CD4-positive, alpha-beta T cell treated with Interleukin-2 at 100 ng/mL for 4 hours (primary cell): Measurements from ENCODE around the gene FHL3.
"Not testable (repeated sequence)": the region's sequence is repeated elsewhere in the genome, so short reads cannot be mapped to it uniquely, and the experiment has no call there.

ENCODE experiments used
- DNase-seq: peaks from one replicate; pipeline ENCODE4 v3.0.0-alpha.2; 2020; ENCODE audit warnings: low spot score

The FHL3 gene

GRCh38 chr1:38034871-38035270 lies 29.6 kb upstream of the FHL3 start:
- DNase-seq: no peak

- not testable (repeated sequence) for DNase-seq
Observed at GRCh38 chr1:38032992-38033391, 27.7 kb upstream of the FHL3 start.

- no peak for DNase-seq
Observed at GRCh38 chr1:38031513-38031866, 26.2 kb upstream of the FHL3 start.

- DNase-seq: no peak
Observed at GRCh38 chr1:38030596-38031512, 25.5 kb upstream of the FHL3 start.

- DNase-seq: peak; percentile 65
Observed at GRCh38 chr1:38029685-38030511, 24.6 kb upstream of the FHL3 start.

- no peak for DNase-seq
Observed at GRCh38 chr1:38029081-38029681, 23.9 kb upstream of the FHL3 start.

- no peak for DNase-seq
Observed at GRCh38 chr1:38028671-38029070, 23.4 kb upstream of the FHL3 start.

GRCh38 chr1:38028105-38028591 lies 22.8 kb upstream of the FHL3 start:
- DNase-seq: peak; percentile 26

GRCh38 chr1:38027201-38028104 lies 22.1 kb upstream of the FHL3 start:
- DNase-seq: no peak

- DNase-seq: peak; percentile 20
Observed at GRCh38 chr1:38026592-38027200, 21.4 kb upstream of the FHL3 start.

GRCh38 chr1:38025664-38026063 lies 20.4 kb upstream of the FHL3 start:
- DNase-seq: no peak

- DNase-seq: no peak
Observed at GRCh38 chr1:38025233-38025632, 19.9 kb upstream of the FHL3 start.

GRCh38 chr1:38022810-38023209 lies 17.5 kb upstream of the FHL3 start:
- no peak for DNase-seq

GRCh38 chr1:38021969-38022368 lies 16.7 kb upstream of the FHL3 start:
- no peak for DNase-seq

GRCh38 chr1:38020396-38020795 lies 15.1 kb upstream of the FHL3 start:
- no peak for DNase-seq

- DNase-seq: peak; percentile 53
Observed at GRCh38 chr1:38018864-38019343, 13.6 kb upstream of the FHL3 start.

- DNase-seq: no peak
Observed at GRCh38 chr1:38015978-38016725, 10.8 kb upstream of the FHL3 start.

- no peak for DNase-seq
Observed at GRCh38 chr1:38014724-38015424, 9.6 kb upstream of the FHL3 start.

- DNase-seq: no peak
Observed at GRCh38 chr1:38014171-38014570, 8.9 kb upstream of the FHL3 start.

- no peak for DNase-seq
Observed at GRCh38 chr1:38013227-38013622, 7.9 kb upstream of the FHL3 start.
